Epithelial cell of proximal tubule (primary cell): ENCODE results near the gene TMEM178B. TPM values are rescaled to one million over a fixed set of nuclear protein-coding genes. Genes with fewer than 3 reads are reported as not detected.
"Not testable (repeated sequence)": the region's sequence is repeated elsewhere in the genome, so short reads cannot be mapped to it uniquely, and the experiment has no call there.

ENCODE experiments used
- DNase-seq: peaks from one replicate; pipeline ENCODE4 v3.0.0-alpha.2; 2011; ENCODE audit warnings: low read depth
- H3K4me3 ChIP-seq: 2 replicates; pipeline ENCODE4 v1.5.1; 2011; ENCODE audit warnings: low read depth, mild to moderate bottlenecking, low read length
- CTCF ChIP-seq: conservative IDR thresholded peaks from 2 replicates; pipeline ENCODE4 v1.5.1; 2012; ENCODE audit warnings: low read depth, mild to moderate bottlenecking, low read length
- total RNA-seq: library from RNA; depleted of rRNA; stranded (reverse); fragments of >200 nt; gene quantifications from 2 replicates; pipeline ENCODE4 v1.2.3, GENCODE V29; 2015

TMEM178B gene
- total RNA-seq, 1 donor from 2014 or later: 3.1 TPM

GRCh38 chr7:141328290-141328689, 254.4 kb downstream of the TMEM178B start:
- no peak for DNase-seq
- no peak for TF ChIP-seq CTCF
- no peak overlapping the region for H3K4me3 ChIP-seq

GRCh38 chr7:141330285-141330684, 256.4 kb downstream of the TMEM178B start:
- not testable (repeated sequence) for H3K4me3 ChIP-seq, DNase-seq

- no peak for DNase-seq
Measured at GRCh38 chr7:141333459-141333858, 259.6 kb downstream of the TMEM178B start.

GRCh38 chr7:141335164-141335563, 261.3 kb downstream of the TMEM178B start:
- no peak for DNase-seq
- TF ChIP-seq CTCF: peak; percentile 7
- no peak overlapping the region for H3K4me3 ChIP-seq

More at GRCh38 chr7:141333459-141333858, 259.6 kb downstream of the TMEM178B start:
- no peak overlapping the region for H3K4me3 ChIP-seq
- no peak for TF ChIP-seq CTCF

- no peak for DNase-seq
- no peak for TF ChIP-seq CTCF
- no peak overlapping the region for H3K4me3 ChIP-seq
Measured at GRCh38 chr7:141339603-141340002, 265.7 kb downstream of the TMEM178B start.

GRCh38 chr7:141340991-141341390, 267.1 kb downstream of the TMEM178B start:
- no peak for TF ChIP-seq CTCF
- no peak overlapping the region for H3K4me3 ChIP-seq
- DNase-seq: no peak

- no peak for TF ChIP-seq CTCF
- DNase-seq: peak; percentile 56
- no peak overlapping the region for H3K4me3 ChIP-seq
Measured at GRCh38 chr7:141342621-141343408, 269.0 kb downstream of the TMEM178B start.
